SK-N-SH (cell line): ENCODE results near the gene AK2.
"Not testable (repeated sequence)": the region's sequence is repeated elsewhere in the genome, so short reads cannot be mapped to it uniquely, and the experiment has no call there.

ENCODE experiments used
- EZH2phosphoT487 ChIP-seq: fragments of 200-600 bp; sonication (generic); IDR thresholded peaks from 2 replicates; pipeline ENCODE4 v1.6.1; 2017; ENCODE audit warnings: low read depth, mixed run types, mild to moderate bottlenecking, antibody characterized with exemption, moderate library complexity, borderline replicate concordance
- FOXJ3 ChIP-seq: sonication (generic); formaldehyde crosslinking; IDR thresholded peaks from 2 replicates; pipeline ENCODE4 v1.5.1; 2020; ENCODE audit warnings: mild to moderate bottlenecking, missing genetic modification reagents
- GABPA ChIP-seq: IDR thresholded peaks from 2 replicates; pipeline ENCODE4 v1.4.0; 2012; ENCODE audit warnings: low read depth, mild to moderate bottlenecking
- NRF1 ChIP-seq: IDR thresholded peaks from 2 replicates; pipeline ENCODE4 v1.6.1; 2012; ENCODE audit warnings: low read depth, mild to moderate bottlenecking, low read length
- RAD21 ChIP-seq: IDR thresholded peaks from 2 replicates; pipeline ENCODE4 v1.6.1; 2012; ENCODE audit warnings: mild to moderate bottlenecking, low read length
- RXRA ChIP-seq: IDR thresholded peaks from 2 replicates; pipeline ENCODE4 v1.4.0; 2012; ENCODE audit warnings: low read depth, mild to moderate bottlenecking, borderline replicate concordance
- TAF1 ChIP-seq: IDR thresholded peaks from 2 replicates; pipeline ENCODE4 v1.6.1; 2012; ENCODE audit warnings: low read depth, mild to moderate bottlenecking, low read length, moderate library complexity, borderline replicate concordance
- TCF12 ChIP-seq: IDR thresholded peaks from 2 replicates; pipeline ENCODE4 v1.4.0; 2012
- YY1 ChIP-seq: IDR thresholded peaks from 2 replicates; pipeline ENCODE4 v1.4.0; 2012; ENCODE audit warnings: low read depth, mild to moderate bottlenecking
- TF ChIP-seq, protein P1 (sequence below): IDR thresholded peaks from 2 replicates; pipeline ENCODE4 v1.6.1; 2012; ENCODE audit warnings: mild to moderate bottlenecking, low read depth, low read length, moderate library complexity
- TF ChIP-seq, protein P2 (sequence below): IDR thresholded peaks from 2 replicates; pipeline ENCODE4 v1.4.0; 2012; ENCODE audit warnings: low read depth
- TF ChIP-seq, protein P3 (sequence below): fragments of 200-600 bp; sonication (generic); IDR thresholded peaks from 2 replicates; pipeline ENCODE4 v1.6.1; 2017; ENCODE audit warnings: antibody characterized with exemption, mild to moderate bottlenecking, moderate library complexity
- TF ChIP-seq, protein P4 (sequence below): fragments of 150-350 bp; IDR thresholded peaks from 2 replicates; pipeline ENCODE4 v1.6.1; 2016; ENCODE audit warnings: mild to moderate bottlenecking, low read depth, low read length

DNA sequence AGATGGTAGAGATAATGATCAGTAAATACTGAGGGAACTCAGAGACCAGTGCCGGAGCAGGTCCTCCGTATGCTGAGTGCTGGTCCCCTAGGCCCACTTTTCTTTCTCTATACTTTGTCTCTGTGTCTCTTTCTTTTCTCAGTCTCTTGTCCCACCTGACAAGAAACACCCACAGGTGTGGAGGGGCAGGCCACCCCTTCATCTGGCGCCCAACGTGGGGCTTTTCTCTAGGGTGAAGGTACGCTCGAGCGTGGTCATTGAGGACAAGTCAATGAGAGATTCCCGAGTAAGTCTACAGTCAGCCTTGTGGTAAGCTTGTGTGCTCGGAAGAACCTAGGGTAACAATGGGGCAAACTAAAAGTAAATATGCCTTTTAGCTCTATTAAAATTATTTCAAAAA is 27.6 kb upstream of the AK2 start:
- TF ChIP-seq, protein P1, sequence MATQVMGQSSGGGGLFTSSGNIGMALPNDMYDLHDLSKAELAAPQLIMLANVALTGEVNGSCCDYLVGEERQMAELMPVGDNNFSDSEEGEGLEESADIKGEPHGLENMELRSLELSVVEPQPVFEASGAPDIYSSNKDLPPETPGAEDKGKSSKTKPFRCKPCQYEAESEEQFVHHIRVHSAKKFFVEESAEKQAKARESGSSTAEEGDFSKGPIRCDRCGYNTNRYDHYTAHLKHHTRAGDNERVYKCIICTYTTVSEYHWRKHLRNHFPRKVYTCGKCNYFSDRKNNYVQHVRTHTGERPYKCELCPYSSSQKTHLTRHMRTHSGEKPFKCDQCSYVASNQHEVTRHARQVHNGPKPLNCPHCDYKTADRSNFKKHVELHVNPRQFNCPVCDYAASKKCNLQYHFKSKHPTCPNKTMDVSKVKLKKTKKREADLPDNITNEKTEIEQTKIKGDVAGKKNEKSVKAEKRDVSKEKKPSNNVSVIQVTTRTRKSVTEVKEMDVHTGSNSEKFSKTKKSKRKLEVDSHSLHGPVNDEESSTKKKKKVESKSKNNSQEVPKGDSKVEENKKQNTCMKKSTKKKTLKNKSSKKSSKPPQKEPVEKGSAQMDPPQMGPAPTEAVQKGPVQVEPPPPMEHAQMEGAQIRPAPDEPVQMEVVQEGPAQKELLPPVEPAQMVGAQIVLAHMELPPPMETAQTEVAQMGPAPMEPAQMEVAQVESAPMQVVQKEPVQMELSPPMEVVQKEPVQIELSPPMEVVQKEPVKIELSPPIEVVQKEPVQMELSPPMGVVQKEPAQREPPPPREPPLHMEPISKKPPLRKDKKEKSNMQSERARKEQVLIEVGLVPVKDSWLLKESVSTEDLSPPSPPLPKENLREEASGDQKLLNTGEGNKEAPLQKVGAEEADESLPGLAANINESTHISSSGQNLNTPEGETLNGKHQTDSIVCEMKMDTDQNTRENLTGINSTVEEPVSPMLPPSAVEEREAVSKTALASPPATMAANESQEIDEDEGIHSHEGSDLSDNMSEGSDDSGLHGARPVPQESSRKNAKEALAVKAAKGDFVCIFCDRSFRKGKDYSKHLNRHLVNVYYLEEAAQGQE: not testable (repeated sequence)
- not testable (repeated sequence) for TF ChIP-seq NRF1, TAF1, GABPA, TCF12, EZH2phosphoT487, RXRA, RAD21, YY1, FOXJ3
- TF ChIP-seq, protein P2, sequence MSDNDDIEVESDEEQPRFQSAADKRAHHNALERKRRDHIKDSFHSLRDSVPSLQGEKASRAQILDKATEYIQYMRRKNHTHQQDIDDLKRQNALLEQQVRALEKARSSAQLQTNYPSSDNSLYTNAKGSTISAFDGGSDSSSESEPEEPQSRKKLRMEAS: not testable (repeated sequence)
- TF ChIP-seq, protein P3, sequence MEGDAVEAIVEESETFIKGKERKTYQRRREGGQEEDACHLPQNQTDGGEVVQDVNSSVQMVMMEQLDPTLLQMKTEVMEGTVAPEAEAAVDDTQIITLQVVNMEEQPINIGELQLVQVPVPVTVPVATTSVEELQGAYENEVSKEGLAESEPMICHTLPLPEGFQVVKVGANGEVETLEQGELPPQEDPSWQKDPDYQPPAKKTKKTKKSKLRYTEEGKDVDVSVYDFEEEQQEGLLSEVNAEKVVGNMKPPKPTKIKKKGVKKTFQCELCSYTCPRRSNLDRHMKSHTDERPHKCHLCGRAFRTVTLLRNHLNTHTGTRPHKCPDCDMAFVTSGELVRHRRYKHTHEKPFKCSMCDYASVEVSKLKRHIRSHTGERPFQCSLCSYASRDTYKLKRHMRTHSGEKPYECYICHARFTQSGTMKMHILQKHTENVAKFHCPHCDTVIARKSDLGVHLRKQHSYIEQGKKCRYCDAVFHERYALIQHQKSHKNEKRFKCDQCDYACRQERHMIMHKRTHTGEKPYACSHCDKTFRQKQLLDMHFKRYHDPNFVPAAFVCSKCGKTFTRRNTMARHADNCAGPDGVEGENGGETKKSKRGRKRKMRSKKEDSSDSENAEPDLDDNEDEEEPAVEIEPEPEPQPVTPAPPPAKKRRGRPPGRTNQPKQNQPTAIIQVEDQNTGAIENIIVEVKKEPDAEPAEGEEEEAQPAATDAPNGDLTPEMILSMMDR: not testable (repeated sequence)
- TF ChIP-seq, protein P4, sequence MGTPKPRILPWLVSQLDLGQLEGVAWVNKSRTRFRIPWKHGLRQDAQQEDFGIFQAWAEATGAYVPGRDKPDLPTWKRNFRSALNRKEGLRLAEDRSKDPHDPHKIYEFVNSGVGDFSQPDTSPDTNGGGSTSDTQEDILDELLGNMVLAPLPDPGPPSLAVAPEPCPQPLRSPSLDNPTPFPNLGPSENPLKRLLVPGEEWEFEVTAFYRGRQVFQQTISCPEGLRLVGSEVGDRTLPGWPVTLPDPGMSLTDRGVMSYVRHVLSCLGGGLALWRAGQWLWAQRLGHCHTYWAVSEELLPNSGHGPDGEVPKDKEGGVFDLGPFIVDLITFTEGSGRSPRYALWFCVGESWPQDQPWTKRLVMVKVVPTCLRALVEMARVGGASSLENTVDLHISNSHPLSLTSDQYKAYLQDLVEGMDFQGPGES: not testable (repeated sequence)
